GM20431 (cell line): ENCODE results near the gene ODAM.
"Not testable (repeated sequence)": the region's sequence is repeated elsewhere in the genome, so short reads cannot be mapped to it uniquely, and the experiment has no call there.

Experiments used
- in situ Hi-C: fragments of 300-500 bp; cut with MseI, MboI; formaldehyde crosslinking; loops from one replicate; pipeline ENCODE4 v1.15.0; 2020; ENCODE audit warnings: low sequenced_read_pairs; ENCODE audit not compliant: unreplicated experiment

The ODAM gene

DNA sequence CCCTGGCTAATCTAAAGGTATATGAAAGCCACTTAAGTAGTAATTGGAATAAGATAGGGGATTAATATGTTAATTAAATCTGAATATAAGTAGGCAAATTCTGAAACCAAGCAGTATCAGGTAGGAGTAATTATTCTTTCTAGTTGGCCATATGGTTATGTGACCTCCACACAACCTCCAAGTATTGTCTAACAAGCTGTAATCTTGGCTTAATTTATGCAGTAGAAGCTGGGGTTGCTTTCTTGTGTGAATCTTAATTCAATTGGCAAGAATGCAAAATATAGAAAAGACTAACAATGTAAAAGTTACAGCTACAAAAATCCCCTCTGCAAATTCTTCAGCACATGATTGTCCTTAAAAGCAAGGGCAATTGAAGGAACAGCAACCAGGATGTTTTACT is 20.6 kb downstream of the ODAM start:
- in situ Hi-C loops: not testable (repeated sequence)

DNA sequence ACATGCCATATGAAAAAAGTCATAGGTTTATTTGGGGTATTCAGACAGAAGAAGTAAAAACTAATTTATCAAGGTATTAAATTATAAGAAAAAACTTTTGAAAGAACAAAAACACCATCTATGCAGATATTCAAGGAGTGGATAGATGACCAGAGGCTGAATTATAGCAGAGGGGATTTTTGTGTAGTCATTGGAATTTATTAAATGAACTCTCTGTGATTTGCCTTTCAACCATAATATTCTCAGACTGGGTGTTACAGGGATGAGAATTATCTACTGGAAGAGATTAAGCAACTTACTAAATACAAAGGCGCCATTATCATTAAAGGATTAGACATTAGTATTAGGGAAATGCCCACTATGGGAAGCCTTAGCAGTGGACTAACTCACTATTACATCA is 21.0 kb downstream of the ODAM start:
- in situ Hi-C loops: not testable (repeated sequence)

DNA sequence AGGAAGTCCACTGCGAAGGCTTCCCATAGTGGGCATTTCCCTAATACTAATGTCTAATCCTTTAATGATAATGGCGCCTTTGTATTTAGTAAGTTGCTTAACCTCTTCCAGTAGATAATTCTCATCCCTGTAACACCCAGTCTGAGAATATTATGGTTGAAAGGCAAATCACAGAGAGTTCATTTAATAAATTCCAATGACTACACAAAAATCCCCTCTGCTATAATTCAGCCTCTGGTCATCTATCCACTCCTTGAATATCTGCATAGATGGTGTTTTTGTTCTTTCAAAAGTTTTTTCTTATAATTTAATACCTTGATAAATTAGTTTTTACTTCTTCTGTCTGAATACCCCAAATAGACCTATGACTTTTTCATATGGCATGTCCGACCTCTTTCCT is 25.9 kb downstream of the ODAM start:
- in situ Hi-C loops: not testable (repeated sequence)

DNA sequence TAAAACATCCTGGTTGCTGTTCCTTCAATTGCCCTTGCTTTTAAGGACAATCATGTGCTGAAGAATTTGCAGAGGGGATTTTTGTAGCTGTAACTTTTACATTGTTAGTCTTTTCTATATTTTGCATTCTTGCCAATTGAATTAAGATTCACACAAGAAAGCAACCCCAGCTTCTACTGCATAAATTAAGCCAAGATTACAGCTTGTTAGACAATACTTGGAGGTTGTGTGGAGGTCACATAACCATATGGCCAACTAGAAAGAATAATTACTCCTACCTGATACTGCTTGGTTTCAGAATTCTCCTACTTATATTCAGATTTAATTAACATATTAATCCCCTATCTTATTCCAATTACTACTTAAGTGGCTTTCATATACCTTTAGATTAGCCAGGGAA is 26.3 kb downstream of the ODAM start:
- in situ Hi-C loops: not testable (repeated sequence)

DNA sequence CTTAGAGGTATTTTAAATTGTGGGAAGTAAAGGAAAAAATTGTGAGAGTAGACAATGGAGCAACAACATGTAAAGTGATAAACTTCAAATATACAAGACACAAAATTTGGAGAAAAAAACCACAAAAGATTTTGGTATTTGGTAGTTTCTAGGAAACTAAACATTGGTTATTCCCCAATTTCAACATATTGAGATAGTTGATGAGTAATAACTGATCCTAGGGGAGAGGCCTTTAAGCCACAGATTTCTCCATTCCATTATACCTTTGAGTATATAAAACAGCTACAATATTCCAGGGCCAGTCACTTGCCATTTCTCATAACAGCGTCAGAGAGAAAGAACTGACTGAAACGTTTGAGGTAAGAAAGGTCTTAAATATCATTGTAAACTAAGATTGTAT is 30.3 kb downstream of the ODAM start, which contains the start of gene FDCSP:
Gene FDCSP (plus strand): TSS at position 301 of the 400 bp plus-strand sequence. CDS start 5,071 bp downstream, outside the sequence.
- in situ Hi-C loops: no loop called here

DNA sequence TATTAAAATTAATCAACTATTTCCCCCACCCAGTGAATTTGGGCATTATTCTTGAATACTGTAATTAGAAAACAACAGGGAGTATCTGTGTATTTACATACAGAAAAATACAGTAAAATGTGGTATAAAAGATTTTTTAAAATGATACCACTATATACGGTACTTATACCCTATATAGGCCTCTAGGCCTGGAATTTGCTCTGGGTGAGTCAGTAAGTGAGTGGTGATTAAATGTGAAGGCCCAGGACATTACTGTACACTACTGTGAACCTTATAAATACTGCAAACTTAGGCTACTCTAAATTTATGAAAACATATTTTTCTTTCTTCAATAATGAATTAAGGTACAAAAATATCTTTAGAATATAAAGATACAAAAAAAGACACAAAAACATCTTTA is 40.6 kb downstream of the ODAM start:
- in situ Hi-C loops: no loop called here

DNA sequence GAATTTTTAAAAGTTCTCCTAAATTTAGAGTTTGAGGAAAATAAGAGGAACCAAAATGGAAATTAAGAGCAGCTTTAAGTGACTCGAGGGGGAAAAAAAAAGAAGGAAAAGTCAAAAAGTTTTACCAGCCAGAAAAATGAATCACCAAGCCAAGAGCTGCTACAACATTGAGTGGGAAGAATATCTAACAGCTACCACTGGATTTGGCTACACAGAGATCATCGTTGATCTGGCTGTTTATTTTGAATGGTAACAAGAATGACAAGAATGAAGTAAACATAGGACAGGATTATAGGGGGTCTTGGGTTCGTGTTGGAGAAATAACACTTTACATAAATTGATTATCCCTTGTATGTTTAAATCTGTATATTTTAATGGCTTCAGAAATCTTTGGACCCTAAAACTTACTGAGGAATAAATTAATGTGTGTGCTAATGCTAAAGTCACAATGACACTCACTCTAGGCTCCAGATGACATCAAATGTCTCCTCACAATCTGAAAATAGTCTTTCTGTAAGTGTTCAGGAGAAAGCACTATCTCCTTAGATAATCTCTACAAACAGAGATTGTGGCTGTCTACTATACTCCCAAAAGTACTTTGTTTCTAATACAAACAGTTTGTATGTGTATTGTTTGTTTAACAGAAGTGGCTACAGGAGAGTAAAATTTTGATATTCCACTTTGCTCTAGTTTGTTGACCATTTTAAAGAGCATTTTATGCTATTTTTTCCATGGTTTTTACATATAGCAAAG is 43.8 kb downstream of the ODAM start:
- in situ Hi-C loops: no loop called here

DNA sequence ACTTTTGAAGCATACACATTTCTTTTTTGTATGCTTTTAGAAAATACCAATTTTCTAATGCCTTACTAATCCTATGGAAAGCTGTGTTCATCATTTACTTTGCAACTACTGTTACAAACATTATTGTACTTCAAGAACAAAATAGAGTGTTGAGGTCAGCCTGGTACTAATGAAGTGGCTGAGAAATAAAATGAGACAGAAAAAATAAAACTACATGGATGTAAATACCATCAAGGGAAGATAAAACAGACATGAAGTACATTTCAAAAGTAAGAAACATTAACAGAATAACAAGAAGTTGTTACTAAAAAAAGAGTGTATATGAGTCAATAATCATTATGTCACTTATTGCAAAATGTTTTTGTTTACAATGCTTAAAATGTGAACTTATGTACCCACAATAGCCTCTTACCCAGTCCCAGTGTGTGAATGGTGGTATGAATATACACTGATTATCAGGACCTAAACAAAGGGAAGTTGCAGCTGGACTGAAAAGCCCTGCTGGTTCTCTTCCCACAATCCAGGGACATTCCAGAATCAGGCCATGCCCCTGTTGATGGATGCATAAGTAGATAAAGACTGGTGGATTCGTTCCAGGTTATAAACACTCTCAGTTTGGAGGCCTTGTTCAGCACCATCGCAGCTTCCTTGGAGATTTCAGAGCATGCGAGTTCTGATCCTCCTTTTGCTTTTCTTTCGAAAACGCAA is 44.5 kb downstream of the ODAM start:
- in situ Hi-C loops: no loop called here

DNA sequence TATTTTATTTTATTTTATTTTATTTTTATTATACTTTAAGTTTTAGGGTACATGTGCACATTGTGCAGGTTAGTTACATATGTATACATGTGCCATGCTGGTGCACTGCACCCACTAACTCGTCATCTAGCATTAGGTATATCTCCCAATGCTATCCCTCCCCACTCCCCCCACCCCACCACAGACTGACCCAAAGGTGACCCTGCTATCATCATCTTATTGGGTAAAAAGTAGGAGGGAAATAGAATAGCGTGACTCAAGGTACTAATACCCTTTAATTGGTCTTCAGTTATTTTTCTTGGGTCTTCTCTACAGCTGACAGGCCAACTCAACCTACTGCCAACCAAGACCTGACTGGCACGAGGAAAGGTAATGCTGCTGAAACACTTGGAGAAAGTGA is 46.8 kb downstream of the ODAM start, which contains the start of gene CSN3:
Gene CSN3 (plus strand): TSS at position 301 of the 400 bp plus-strand sequence. CDS start 2,223 bp downstream, outside the sequence.
- in situ Hi-C loops: not testable (repeated sequence)

DNA sequence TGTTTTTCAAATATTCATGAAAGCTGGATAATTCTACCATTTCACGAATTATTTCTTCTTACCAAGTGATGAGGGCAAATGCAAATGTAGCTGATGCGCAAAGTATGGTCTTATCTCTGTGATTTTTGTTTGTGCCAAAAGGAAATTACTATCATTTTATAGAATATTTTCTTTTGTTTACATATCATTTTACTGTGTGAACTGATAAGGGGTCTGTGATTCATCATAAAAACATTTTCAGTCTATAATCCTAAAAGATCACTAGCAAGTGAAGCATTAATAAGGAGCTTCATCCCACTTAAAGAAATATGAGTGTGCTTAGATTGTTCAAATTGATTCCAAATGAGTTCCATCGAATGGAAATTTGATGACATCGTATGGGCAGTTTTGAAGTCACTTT is 47.6 kb downstream of the ODAM start:
- in situ Hi-C loops: no loop called here

DNA sequence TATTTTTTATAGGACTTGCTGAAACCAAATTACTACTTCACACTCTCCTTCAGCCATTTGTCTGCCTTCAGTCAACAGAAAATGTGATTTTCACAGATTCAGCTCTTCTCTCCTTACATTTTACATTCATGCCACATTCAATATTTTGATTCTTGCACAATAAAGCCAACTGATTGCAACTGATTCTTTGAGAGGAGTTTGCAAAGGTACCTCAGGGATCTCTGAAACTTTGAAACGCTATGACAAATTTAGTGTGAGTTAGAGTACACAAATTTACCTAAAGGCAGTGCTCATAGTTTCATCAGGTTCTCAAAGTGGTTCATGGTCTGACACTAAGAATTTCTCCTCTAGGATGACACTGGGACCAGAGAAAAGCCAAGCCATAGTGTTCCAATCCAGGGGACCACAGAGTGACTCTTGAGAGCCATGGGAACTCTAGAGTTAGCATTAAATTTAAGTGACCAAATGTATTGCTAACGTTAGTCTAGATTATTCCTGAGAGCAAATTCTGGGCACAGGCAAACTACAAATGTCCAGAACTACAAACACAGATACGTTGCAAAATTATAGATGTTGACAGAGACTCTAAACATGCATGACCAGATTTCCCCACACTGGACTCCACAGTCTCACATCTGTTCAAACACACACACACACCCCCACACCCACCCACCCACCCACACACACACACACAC is 55.9 kb downstream of the ODAM start:
- in situ Hi-C loops: no loop called here

DNA sequence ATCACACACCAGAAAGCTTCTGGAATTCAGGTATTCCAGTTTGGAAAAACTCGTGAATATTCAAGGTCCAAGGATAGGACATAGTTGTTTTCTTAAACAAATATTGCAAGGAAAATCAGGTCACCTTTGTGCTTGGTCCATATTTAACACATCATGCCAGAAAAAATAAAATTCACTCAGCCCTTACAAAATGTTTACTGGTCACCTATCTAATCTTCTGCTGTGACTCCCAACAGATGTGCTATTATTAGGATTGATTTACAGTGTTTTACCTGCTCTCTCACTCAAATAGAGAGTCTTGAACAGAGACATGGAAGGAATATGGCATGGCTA is 56.4 kb downstream of the ODAM start:
- in situ Hi-C loops: no loop called here
